GM12878 (cell line): Measurements from ENCODE around the gene YAE1. TPM values are rescaled to one million over a fixed set of nuclear protein-coding genes. Genes with fewer than 3 reads are reported as not detected.

Experiments
- ATAC-seq: fragments of 200-7000 bp; cut with Tn5 transposase; 3 replicates; pipeline ENCODE4 v1.9.1; 2020; ENCODE audit warnings: mild to moderate bottlenecking, moderate library complexity
- BruUV-seq: library from RNA; stranded (reverse); fragments of 400-500 nt; replicated peaks from 2 replicates; lab custom pipeline; 2021; lab: Mats Ljungman, UMichigan
- CTCF ChIA-PET: fragments of 300-600 bp; sonication (Branson Sonifier 250); formaldehyde crosslinking; extraction: SDS; loops from one replicate; lab custom pipeline; 2021; ENCODE audit warnings: inconsistent platforms; lab: Yijun Ruan, JAX
- POLR2A ChIA-PET: fragments of 350-600 bp; formaldehyde crosslinking; extraction: SDS; loops from one replicate; lab custom pipeline; 2021; ENCODE audit warnings: inconsistent platforms; lab: Charles Lee
- RAD21 ChIA-PET: fragments of 300-600 bp; sonication (Branson Sonifier 250); formaldehyde crosslinking; loops from one replicate; lab custom pipeline; 2023; ENCODE audit warnings: antibody characterized with exemption; ENCODE audit not compliant: unreplicated experiment; lab: Charles Lee
- SMC1A ChIA-PET: fragments of 300-600 bp; sonication (Branson Sonifier 250); formaldehyde crosslinking; loops from one replicate; lab custom pipeline; 2023; ENCODE audit not compliant: unreplicated experiment, uncharacterized antibody; lab: Charles Lee
- DNase-seq: peaks from one replicate; pipeline ENCODE4 v3.0.0-alpha.2; 2011; ENCODE audit warnings: low read depth, low spot score
- FAIRE-seq: peaks from 3 replicates; lab custom pipeline; 2011; peaks lifted over from hg19 to GRCh38; lab: Jason Lieb, UNC
- H2AFZ ChIP-seq: 2 replicates; pipeline ENCODE4 v1.6.0; 2011; ENCODE audit warnings: low read depth, low read length, control low read depth; ENCODE audit not compliant: control insufficient read depth
- H3K27ac ChIP-seq: 2 replicates; pipeline ENCODE4 v1.5.1; 2011; ENCODE audit warnings: control low read depth; ENCODE audit not compliant: control insufficient read depth, insufficient read depth
- H3K27me3 ChIP-seq, 2 experiments: replicated peaks in 1 of 2; 2 replicates each; pipeline versions ENCODE4 v1.6.0 to v1.6.1; 2011; ENCODE audit warnings: low read length in 1 of 2; ENCODE audit not compliant: control insufficient read depth in 2 of 2, insufficient read depth in 2 of 2
- H3K36me3 ChIP-seq, 2 experiments: 2 replicates each; pipeline ENCODE4 v1.5.1; 2011; ENCODE audit warnings: low read length in 1 of 2; ENCODE audit not compliant: control insufficient read depth in 2 of 2, insufficient read depth in 2 of 2
- H3K4me1 ChIP-seq: 2 replicates; pipeline ENCODE4 v1.6.1; 2011; ENCODE audit warnings: mild to moderate bottlenecking, low read length, moderate library complexity, mixed read lengths; ENCODE audit not compliant: control insufficient read depth, insufficient read depth
- H3K4me2 ChIP-seq: 2 replicates; pipeline ENCODE4 v1.6.0; 2011; ENCODE audit warnings: control low read depth; ENCODE audit not compliant: control insufficient read depth, insufficient read depth
- H3K4me3 ChIP-seq: fragments of 200-600 bp; sonication (generic); 2 replicates; pipeline ENCODE4 v1.5.1; 2016
- H3K79me2 ChIP-seq: 2 replicates; pipeline ENCODE4 v1.6.0; 2011; ENCODE audit warnings: low read length; ENCODE audit not compliant: control insufficient read depth, insufficient read depth
- H3K9ac ChIP-seq: 2 replicates; pipeline ENCODE4 v1.8.0; 2011; ENCODE audit warnings: low read length, control low read depth, mixed read lengths; ENCODE audit not compliant: control insufficient read depth, insufficient read depth
- H3K9me3 ChIP-seq: replicated peaks from 3 replicates; pipeline ENCODE4 v1.5.1; 2011; ENCODE audit warnings: mild to moderate bottlenecking, low read length; ENCODE audit not compliant: control insufficient read depth, insufficient read depth
- H4K20me1 ChIP-seq: 2 replicates; pipeline ENCODE4 v1.6.0; 2011; ENCODE audit not compliant: control insufficient read depth, insufficient read depth
- EZH2 ChIP-seq: IDR thresholded peaks from 2 replicates; pipeline ENCODE4 v1.6.1; 2012; ENCODE audit warnings: low read depth, mild to moderate bottlenecking, control low read depth, inconsistent platforms, low read length, borderline replicate concordance; ENCODE audit not compliant: control insufficient read depth
- HDAC2 ChIP-seq: fragments of 200-600 bp; sonication (generic); IDR thresholded peaks from 2 replicates; pipeline ENCODE4 v1.6.1; 2017
- HDGF ChIP-seq: fragments of 450-650 bp; IDR thresholded peaks from 2 replicates; pipeline ENCODE4 v1.6.1; 2016; ENCODE audit warnings: antibody characterized with exemption
- JUND ChIP-seq: IDR thresholded peaks from 2 replicates; pipeline ENCODE4 v1.6.1; 2012; ENCODE audit warnings: low read depth, mild to moderate bottlenecking, low read length, improper control_type of control experiment, moderate library complexity
- KAT2A ChIP-seq: conservative IDR thresholded peaks from 2 replicates; pipeline ENCODE4 v1.6.1; 2011; ENCODE audit warnings: low read depth, low read length; ENCODE audit not compliant: control insufficient read depth
- MEF2A ChIP-seq: IDR thresholded peaks from 2 replicates; pipeline ENCODE4 v1.6.1; 2011; ENCODE audit warnings: low read depth, mild to moderate bottlenecking, low read length, moderate library complexity; ENCODE audit not compliant: insufficient read depth
- RAD21 ChIP-seq: IDR thresholded peaks from 2 replicates; pipeline ENCODE4 v1.6.1; 2011; ENCODE audit warnings: mild to moderate bottlenecking, low read depth, low read length, moderate library complexity; ENCODE audit not compliant: insufficient read depth
- RELB ChIP-seq: fragments of 450-650 bp; IDR thresholded peaks from 2 replicates; pipeline ENCODE4 v1.6.1; 2017; ENCODE audit warnings: low read depth, mild to moderate bottlenecking, moderate library complexity
- SREBF1 ChIP-seq: IDR thresholded peaks from 2 replicates; pipeline ENCODE4 v1.6.1; 2012; ENCODE audit warnings: mild to moderate bottlenecking, low read length
- YBX1 ChIP-seq: fragments of 450-650 bp; IDR thresholded peaks from 2 replicates; pipeline ENCODE4 v1.6.1; 2016; ENCODE audit warnings: antibody characterized with exemption
- ZBTB40 ChIP-seq: fragments of 450-650 bp; IDR thresholded peaks from 2 replicates; pipeline ENCODE4 v1.6.1; 2016; ENCODE audit warnings: mild to moderate bottlenecking, moderate library complexity, borderline replicate concordance
- WGBS: methylation state at CpG from one replicate; pipeline ENCODE4 v1.1.6; 2016; ENCODE audit warnings: low lambda C conversion rate; ENCODE audit not compliant: insufficient replicate concordance, insufficient coverage; ENCODE audit errors: missing lambda C conversion rate; 5-methylcytosine and 5-hydroxymethylcytosine counted together
- in situ Hi-C: fragments of 300-500 bp; cut with MboI; formaldehyde crosslinking; loops from 9 replicates; pipeline ENCODE4 v1.14.3; 2018; ENCODE audit warnings: mixed read lengths
- intact Hi-C: fragments of 100-400 bp; cut with micrococcal nuclease; formaldehyde crosslinking; loops from one replicate; pipeline ENCODE4 v1.14.2; 2022; ENCODE audit not compliant: unreplicated experiment
- polyA plus RNA-seq, 11 experiments: library from polyadenylated mRNA; depleted of rRNA in 4 of 11; unstranded in 6 of 11; stranded (reverse) in 5 of 11; fragments of >200 nt; fragmentation: Nextera tagmentation in 4 of 11; fragmentation: Illumina TruSeq in 1 of 11; extraction: Ambion mirVana in 4 of 11; extraction: Trizol in 1 of 11; gene quantifications; 1 replicate in 1 of 11; 2 replicates in 10 of 11; pipeline versions ENCODE4 v1.2.1 to v1.2.3, GENCODE V29; 2011 to 2016; ENCODE audit warnings: inconsistent platforms in 2 of 11, missing spikeins in 2 of 11, low read depth in 1 of 11
- total RNA-seq, 4 experiments: library from RNA; depleted of rRNA in 3 of 4; stranded (reverse); fragments of >200 nt in 3 of 4; fragmentation: Illumina TruSeq in 1 of 4; extraction: Trizol in 1 of 4; gene quantifications; 2 replicates each; pipeline versions ENCODE4 v1.2.1 to v1.2.3, GENCODE V29; 2013 to 2021

YAE1 gene
- total and polyA plus RNA-seq, 10 of the 15 experiments (the other 5 are each of a cell fraction or from before 2014, with no cell fraction given) = 13.5 to 35.8 (median 22.9) TPM

- Histone ChIP-seq H3K4me1 (no peaks in the 10 kb centered on the region), H3K27ac (no peak overlapping the region), H3K4me2 (no peak overlapping the region), H3K79me2 (no peaks in the 10 kb centered on the region), H3K27me3 (peaks cover 0 to 8% of the 10 kb centered on the region in 2 experiments; a peak in 1 of 4 replicates), H3K9me3 (no peaks in the 10 kb centered on the region), H4K20me1 (no peaks in the 10 kb centered on the region), H3K4me3 (no peak overlapping the region), H2AFZ (no peak overlapping the region), H3K36me3 (no peaks in the 10 kb centered on the region), H3K9ac (no peak overlapping the region)
- RAD21 ChIA-PET = interaction anchor here (1.5 kb wide), 1 partner anchor 26 kb away, joined by 4 read pairs; no protein-coding TSS in a partner anchor
- no TSS peak for BruUV-seq
- ATAC-seq (peak; percentile 43; the same call in 2 of the 3 replicates), DNase-seq (no peak), FAIRE-seq (no peak)
- TF ChIP-seq MEF2A (no peak), HDAC2 (no peak), ZBTB40 (no peak), EZH2 (no peak), RAD21 (no peak), KAT2A (no peak), YBX1 (no peak), RELB (no peak), SREBF1 (no peak), JUND (no peak), HDGF (no peak)
- POLR2A ChIA-PET = no interaction called here
- in situ Hi-C loops = no loop called here
- 76% methylated on average over 2 of the region's 2 CpGs for WGBS
- CTCF ChIA-PET = interaction anchor here (2.3 kb wide), 1 partner anchor 26 kb away, joined by 8 read pairs; no protein-coding TSS in a partner anchor
- intact Hi-C loops = no loop called here
- SMC1A ChIA-PET = interaction anchor here (0.6 to 1.6 kb wide), 6 partner anchors 10 to 1017 kb away, joined by 3 to 5 read pairs (median 4); no protein-coding TSS in a partner anchor
Measured at GRCh38 chr7:39606352-39606751, 40.1 kb downstream of the YAE1 start.
